Activated CD8-positive, alpha-beta T cell treated with anti-CD3 and anti-CD28 coated beads for 36 hours (primary cell): ENCODE measurements around the gene SSX1. TPM values are rescaled to one million over a fixed set of nuclear protein-coding genes. Genes with fewer than 3 reads are reported as not detected.

ENCODE experiments used
- total RNA-seq, 2 experiments: library from RNA; stranded (reverse); gene quantifications; one replicate each; pipeline ENCODE4 v1.2.3, GENCODE V29; 2021

The SSX1 gene
- total RNA-seq, 2 experiments from 2014 or later = not detected

Other genes starting within 250 kb of the SSX1 start
- not detected for gene SPACA5, start 248.4 kb upstream of the SSX1 start, total RNA-seq
- gene ZNF630, start 183.8 kb upstream of the SSX1 start, total RNA-seq = 1 to 10 TPM; 1.7 to 1.9 TPM
- gene SPACA5B, start 124.8 kb upstream of the SSX1 start, total RNA-seq = not detected
- gene SSX5, start 58.6 kb upstream of the SSX1 start, total RNA-seq = not detected
- not detected for gene SSX3, start 101.3 kb downstream of the SSX1 start, total RNA-seq
- not detected for gene SSX4, start 128.1 kb downstream of the SSX1 start, total RNA-seq
- gene SSX4B, start 156.6 kb downstream of the SSX1 start, total RNA-seq = not detected
- gene SLC38A5, start 214.9 kb downstream of the SSX1 start, total RNA-seq = 10 to 100 TPM; 82.1 to 92.6 TPM
- 10 to 100 TPM; 73.3 to 82.9 TPM for gene FTSJ1, start 220.8 kb downstream of the SSX1 start, total RNA-seq